Renal cortex interstitium (tissue), 11 donors: Measurements from ENCODE around the gene BRI3BP. TPM values are rescaled to one million over a fixed set of nuclear protein-coding genes. Genes with fewer than 3 reads are reported as not detected.
"Not testable (repeated sequence)": the region's sequence is repeated elsewhere in the genome, so short reads cannot be mapped to it uniquely, and the experiment has no call there.

Experiments
- DNase-seq, 11 donors: peaks; one replicate each; pipeline ENCODE4 v3.0.0-alpha.2; 2013; ENCODE audit warnings: low read depth in 9 of 11, low spot score in 4 of 11; ENCODE audit errors: extremely low read depth in 1 of 11
- polyA plus RNA-seq, 3 donors: library from polyadenylated mRNA; unstranded; fragments of 120-200 nt; gene quantifications; one replicate each; pipeline ENCODE4 v1.2.1, GENCODE V29; 2013; ENCODE audit not compliant: insufficient read length in 3 of 3

Gene BRI3BP
- polyA plus RNA-seq, 3 donors: 9.1 to 10.6 (median 10.3) TPM

DNA sequence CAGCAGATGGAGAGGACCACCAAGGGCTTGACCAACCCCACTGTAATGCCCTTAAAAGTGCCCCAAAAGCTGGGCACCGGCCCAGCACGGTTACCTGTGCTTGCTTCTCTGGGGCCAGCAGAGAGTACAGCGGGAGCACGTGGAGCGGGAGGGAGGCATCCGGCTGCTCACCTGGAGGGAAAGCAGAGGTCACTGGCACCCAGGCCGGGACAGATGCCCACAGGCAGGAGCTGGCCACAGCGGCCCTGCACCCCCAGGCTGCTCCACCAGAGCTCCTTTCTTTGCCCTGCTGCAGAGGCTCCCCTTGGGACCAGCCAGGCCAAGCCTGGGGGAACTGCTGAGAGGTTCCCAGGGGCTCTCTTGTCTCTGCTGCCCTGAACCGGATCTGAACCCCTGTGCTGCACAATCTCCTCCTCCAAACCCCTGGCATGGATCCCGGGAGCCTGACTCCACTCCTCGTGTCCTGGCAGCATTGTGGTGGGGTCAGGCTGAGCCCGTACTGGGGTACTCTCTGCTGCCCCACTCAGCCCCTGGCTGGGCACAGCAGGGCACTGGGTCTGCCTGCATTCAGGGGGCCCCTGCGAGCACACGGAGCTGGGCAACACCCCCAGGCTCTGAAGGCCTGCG, 28.5 kb upstream of the BRI3BP start:
- no peak for DNase-seq

DNA sequence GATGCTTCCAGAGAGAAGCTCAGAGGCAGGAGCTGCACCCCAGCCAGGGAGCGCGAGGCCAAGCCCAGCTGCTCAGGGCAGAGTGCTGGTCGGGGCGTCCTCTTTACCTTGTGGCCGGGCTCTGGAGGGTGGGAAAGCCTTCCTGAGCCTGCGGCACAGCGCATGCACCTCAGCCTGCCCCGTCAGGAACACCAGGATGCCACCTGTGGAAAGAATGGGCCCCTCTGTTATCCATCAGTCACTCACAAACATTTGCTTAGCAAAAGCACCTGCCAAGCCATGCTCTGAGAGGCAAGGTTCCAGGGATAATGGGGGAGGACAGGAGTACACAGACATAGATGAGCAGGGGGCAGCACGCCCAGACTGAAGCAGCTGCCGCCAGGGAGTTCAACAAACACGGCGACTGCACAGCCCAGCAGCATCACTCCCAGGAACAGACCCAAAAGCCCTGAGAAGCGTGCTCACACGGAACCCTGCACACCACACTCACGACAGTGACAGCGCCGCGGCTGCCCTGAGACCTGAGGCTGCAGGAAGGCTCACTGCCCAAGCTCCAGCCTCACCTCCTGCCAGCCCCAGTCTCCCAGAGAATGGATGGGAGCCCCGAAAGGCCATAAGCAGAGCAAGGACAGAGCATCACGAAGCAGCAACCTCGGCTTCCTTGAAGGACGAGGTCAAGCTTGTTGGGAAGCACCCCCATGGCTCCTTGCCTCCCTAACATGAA, 26.3 kb upstream of the BRI3BP start:
- no peak for DNase-seq

GRCh38 chr12:124968656-124969055, 24.8 kb upstream of the BRI3BP start:
- no peak for DNase-seq

DNA sequence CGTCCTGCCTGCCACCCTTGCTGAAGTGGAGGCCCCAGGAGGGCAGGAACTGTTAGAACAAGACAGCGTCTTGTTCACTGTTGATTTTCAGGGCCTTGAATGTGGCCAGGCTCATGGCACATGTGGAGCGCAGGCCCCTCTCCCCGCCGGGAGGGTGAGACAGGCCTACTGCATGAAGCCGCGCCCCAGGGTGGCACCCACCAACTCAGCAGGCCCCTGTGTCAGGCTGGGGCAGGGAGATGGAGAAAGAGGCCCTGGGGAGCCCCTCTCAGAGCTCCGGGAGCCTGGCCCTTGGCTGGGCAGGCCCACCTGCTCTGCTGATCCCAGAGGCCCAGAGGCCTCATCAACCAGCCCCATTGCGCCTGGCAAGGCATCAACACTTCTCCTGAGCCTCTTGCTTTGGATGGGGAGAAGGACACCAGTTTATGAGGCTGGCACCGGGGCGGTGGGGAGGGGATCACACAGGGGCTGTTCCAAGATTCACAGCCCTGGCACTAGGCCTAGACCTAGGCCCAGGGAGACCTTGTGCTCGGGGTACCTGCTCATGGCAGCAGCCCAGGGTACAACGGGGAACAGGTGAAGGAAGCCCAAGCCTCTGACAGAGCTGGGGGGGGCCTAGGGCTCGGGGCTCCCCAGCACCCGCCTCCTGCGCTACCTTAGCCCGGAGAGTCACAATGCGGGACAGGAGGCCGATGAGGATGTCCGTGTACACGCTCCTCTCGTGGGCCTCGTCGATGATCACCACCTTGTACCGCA, 22.6 kb upstream of the BRI3BP start:
- DNase-seq: no peak

GRCh38 chr12:124971603-124972002, 21.8 kb upstream of the BRI3BP start:
- DNase-seq: no peak

DNA sequence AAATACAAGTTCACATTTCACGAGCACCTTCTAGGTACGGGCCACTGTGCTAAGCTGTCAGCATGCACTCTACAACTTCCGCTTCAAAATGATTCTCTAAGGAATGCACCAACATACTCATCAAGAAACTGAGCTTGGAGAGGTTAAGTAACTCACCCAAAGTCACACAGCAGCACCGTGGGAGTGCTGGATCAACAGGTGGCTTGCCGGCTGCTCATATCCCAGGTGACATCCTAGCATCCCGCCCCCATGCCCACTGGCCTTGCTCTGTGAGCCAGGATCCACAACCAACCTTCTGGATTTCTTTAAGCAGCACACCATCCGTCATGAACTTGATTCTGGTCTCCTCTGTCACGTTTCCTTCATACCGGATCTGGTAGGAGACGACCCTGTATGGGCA, 21.2 kb upstream of the BRI3BP start:
- DNase-seq: no peak

GRCh38 chr12:124975276-124975675, 18.2 kb upstream of the BRI3BP start:
- no peak for DNase-seq

DNA sequence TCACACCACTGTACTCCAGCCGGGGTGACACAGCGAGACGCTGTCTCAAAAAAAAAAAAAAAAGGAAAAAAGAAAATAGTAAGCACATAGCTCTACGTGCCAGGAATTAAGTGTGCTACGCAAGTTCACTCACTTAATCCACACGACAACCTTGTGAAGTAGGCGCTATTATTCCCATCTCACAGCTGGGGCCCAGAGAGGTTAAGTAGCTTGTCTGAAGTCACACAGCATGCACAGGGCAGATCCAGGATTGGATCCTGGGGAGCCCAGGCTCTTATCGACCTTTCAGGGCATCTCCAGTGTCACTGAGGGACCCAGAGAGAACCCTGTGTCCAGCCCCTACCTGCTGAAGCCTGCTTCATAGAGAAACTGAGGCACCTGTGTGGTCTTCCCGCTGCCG, 16.4 kb upstream of the BRI3BP start:
- DNase-seq: no peak

DNA sequence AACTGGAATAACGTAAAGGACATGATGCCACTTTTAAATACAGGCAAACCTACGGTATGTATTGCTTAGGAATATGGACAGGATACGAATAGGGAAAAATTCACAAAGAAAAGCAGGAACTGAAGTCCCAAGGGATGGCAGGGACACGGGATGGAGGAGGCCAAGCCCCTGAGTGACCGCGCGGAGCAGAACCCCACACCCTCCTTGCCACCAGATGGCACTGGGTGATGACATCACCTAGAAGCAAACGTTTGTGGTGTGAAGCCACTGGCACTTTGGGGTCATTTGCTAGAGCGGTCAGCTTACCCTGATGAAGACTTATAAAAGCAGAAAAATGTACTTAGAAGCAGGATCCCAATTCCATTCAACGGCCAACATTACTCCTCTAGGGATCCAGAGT, 13.9 kb upstream of the BRI3BP start:
- no peak for DNase-seq

- DNase-seq: no peak
These were observed 13.2 kb upstream of the BRI3BP start for GRCh38 chr12:124980098-124980892.

DNA sequence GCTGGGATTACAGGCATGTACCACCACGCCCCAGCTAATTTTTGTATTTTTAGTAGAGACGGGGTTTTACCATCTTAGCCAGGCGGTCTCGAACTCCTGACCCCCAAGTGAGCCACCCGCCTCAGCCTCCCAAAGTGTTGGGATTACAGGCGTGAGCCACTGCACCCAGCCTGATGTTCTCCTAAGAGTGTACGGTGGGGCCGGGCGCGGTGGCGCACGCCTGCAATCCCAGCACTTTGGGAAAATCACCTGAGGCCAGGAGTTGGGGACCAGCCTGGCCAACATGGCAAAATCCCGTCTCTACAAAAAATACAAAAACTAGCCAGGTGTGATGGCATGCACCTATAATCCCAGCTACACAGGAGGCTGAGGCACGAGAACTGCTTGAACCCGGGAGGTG, 6.6 kb upstream of the BRI3BP start:
- not testable (repeated sequence) for DNase-seq

GRCh38 chr12:124992874-124993625, 395 bp upstream of the BRI3BP start:
- peak in 9 of 11 donors; percentile 41 to 75 (median 57) for DNase-seq

DNA sequence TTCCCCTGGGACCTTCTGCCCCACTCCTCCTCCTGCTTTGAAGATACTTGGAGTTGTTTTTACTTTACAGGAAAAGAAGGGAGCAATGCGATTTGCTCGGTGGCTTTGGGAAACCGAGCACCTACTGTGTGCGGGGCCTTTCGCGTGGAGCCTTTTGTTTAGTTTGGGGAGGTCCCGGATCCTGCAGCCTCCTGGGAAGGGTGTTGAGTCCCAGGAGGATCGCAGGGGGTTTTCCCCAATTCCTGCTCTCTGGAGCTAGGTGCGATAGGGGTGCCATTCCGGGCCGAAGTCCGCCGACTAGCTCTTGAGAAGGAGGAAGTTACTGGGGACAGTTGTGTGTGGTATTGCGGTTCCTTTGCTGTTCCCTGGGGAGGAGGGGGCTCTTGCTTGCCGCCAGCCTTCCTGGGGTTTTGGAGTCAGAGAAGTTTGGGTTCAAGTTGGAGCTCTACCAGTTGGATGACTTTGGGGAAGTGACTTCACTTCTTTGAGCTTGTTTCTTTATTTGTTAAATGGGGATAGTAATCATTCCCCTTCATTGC, 1.1 kb downstream of the BRI3BP start:
- no peak for DNase-seq

- DNase-seq: no peak
These were observed 1.9 kb downstream of the BRI3BP start for GRCh38 chr12:124995200-124995961.

DNA sequence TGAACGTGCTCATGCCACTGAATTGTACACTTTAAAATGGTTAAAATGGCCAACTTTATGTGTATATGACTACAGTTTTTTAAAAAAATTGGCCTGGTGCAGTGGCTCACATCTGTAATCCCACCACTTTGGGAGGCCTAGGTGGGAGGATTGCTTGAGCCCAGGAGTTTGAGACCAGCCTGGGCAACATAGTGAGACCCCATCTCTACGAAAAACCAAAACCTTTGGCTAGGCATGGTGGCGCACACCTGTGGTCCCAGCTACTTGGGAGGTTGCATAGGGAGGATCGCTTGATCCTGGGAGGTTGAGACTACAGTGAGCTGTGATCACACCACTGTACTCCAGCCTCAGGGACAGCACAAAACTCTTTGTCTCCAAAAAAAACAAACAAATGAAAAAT, 5.3 kb downstream of the BRI3BP start:
- no peak for DNase-seq

- no peak for DNase-seq
These were observed 8.2 kb downstream of the BRI3BP start for GRCh38 chr12:125001636-125002035.

- DNase-seq: no peak
These were observed 9.6 kb downstream of the BRI3BP start for GRCh38 chr12:125003021-125003420.

GRCh38 chr12:125004621-125005020, 11.2 kb downstream of the BRI3BP start:
- DNase-seq: no peak
